D721Med (cell line): ENCODE data around the gene BTG3.

Experiments
- DNase-seq: peaks from one replicate; pipeline ENCODE4 v3.0.0; 2011; ENCODE audit warnings: low spot score; ENCODE audit not compliant: insufficient read length
- FAIRE-seq: peaks from 2 replicates; lab custom pipeline; 2011; peaks lifted over from hg19 to GRCh38; lab: Jason Lieb, UNC
- CTCF ChIP-seq: IDR thresholded peaks from 2 replicates; pipeline ENCODE4 v1.5.1; 2012; ENCODE audit warnings: mild to moderate bottlenecking, control low read depth; ENCODE audit not compliant: insufficient read depth; ENCODE audit errors: missing control alignments

Gene BTG3

GRCh38 chr21:17598437-17598836, 14.3 kb downstream of the BTG3 start:
- FAIRE-seq = no peak
- TF ChIP-seq CTCF = no peak
- DNase-seq = no peak

GRCh38 chr21:17597680-17598079, 15.0 kb downstream of the BTG3 start:
- DNase-seq = no peak
- no peak for FAIRE-seq
- TF ChIP-seq CTCF = no peak

GRCh38 chr21:17590430-17590829, 22.3 kb downstream of the BTG3 start:
- FAIRE-seq = no peak
- no peak for TF ChIP-seq CTCF
- no peak for DNase-seq

GRCh38 chr21:17585875-17586450, 26.7 kb downstream of the BTG3 start:
- peak; percentile 73 for TF ChIP-seq CTCF
- peak; percentile 21 for DNase-seq
- peak; percentile 87 for FAIRE-seq

GRCh38 chr21:17583898-17584297, 28.8 kb downstream of the BTG3 start:
- DNase-seq = no peak
- no peak for TF ChIP-seq CTCF
- no peak for FAIRE-seq

- FAIRE-seq (no peak), DNase-seq (no peak)
- no peak for TF ChIP-seq CTCF
Measured at GRCh38 chr21:17580319-17580718, 32.4 kb downstream of the BTG3 start.

- TF ChIP-seq CTCF = no peak
- DNase-seq (no peak), FAIRE-seq (no peak)
Measured at GRCh38 chr21:17578876-17579275, 33.8 kb downstream of the BTG3 start.
